Endothelial cell of umbilical vein (primary cell): ENCODE measurements around the gene POR. TPM values are rescaled to one million over a fixed set of nuclear protein-coding genes. Genes with fewer than 3 reads are reported as not detected.

ENCODE experiments used
- BruUV-seq: library from RNA; stranded (reverse); fragments of 400-500 nt; replicated peaks from 2 replicates; lab custom pipeline; 2021; lab: Mats Ljungman, UMichigan
- CTCF ChIA-PET: fragments of 300-600, 350-600 bp; sonication (Branson Sonifier 250); formaldehyde crosslinking; loops from one replicate; lab custom pipeline; 2021; ENCODE audit warnings: antibody characterized with exemption, inconsistent platforms; lab: Charles Lee
- POLR2A ChIA-PET: fragments of 300-600, 350-600 bp; sonication (Branson Sonifier 250); formaldehyde crosslinking; loops from one replicate; lab custom pipeline; 2021; ENCODE audit warnings: antibody characterized with exemption, inconsistent platforms; lab: Charles Lee
- DNase-seq: peaks from one replicate; pipeline ENCODE4 v3.0.0-alpha.2; 2011; ENCODE audit warnings: low read depth, low spot score
- FAIRE-seq: peaks from 2 replicates; lab custom pipeline; 2011; peaks lifted over from hg19 to GRCh38; lab: Jason Lieb, UNC
- H2AFZ ChIP-seq: 2 replicates; pipeline ENCODE4 v1.6.0; 2012; ENCODE audit warnings: low read depth, low read length, control low read depth, inconsistent platforms
- H3K27ac ChIP-seq: 2 replicates; pipeline ENCODE4 v1.5.1; 2011; ENCODE audit warnings: low read depth, mild to moderate bottlenecking, control low read depth, low read length, moderate library complexity; ENCODE audit not compliant: insufficient read depth
- H3K27me3 ChIP-seq, 2 experiments: 2 replicates each; pipeline versions ENCODE4 v1.6.0 to v1.6.1; 2011; ENCODE audit warnings: low read length in 2 of 2, mixed read lengths in 1 of 2; ENCODE audit not compliant: control insufficient read depth in 2 of 2, insufficient read depth in 2 of 2
- H3K36me3 ChIP-seq, 2 experiments: 2 replicates in 1 of 2; 3 replicates in 1 of 2; pipeline ENCODE4 v1.5.1; 2011; ENCODE audit warnings: low read length in 2 of 2, mild to moderate bottlenecking in 1 of 2, moderate library complexity in 1 of 2; ENCODE audit not compliant: control insufficient read depth in 2 of 2, insufficient read depth in 2 of 2; ENCODE audit errors: extremely low read depth in 1 of 2
- H3K4me1 ChIP-seq: 3 replicates; pipeline ENCODE4 v1.5.1; 2011; ENCODE audit warnings: mild to moderate bottlenecking, low read length; ENCODE audit not compliant: control insufficient read depth, insufficient read depth; ENCODE audit errors: extremely low read depth
- H3K4me2 ChIP-seq: 2 replicates; pipeline ENCODE4 v1.6.1; 2011; ENCODE audit warnings: low read length, control low read depth, mixed read lengths; ENCODE audit not compliant: insufficient read depth
- H3K4me3 ChIP-seq, 3 experiments: fragments of 200-600 bp in 1 of 3; sonication (generic), shearing (Covaris generic) in 1 of 3; replicated peaks in 1 of 3; 2 replicates each; pipeline ENCODE4 v1.5.1; 2011 to 2016; ENCODE audit warnings: control low read depth in 3 of 3, low read length in 3 of 3, mild to moderate bottlenecking in 2 of 3, inconsistent platforms in 1 of 3, low read depth in 1 of 3, moderate library complexity in 1 of 3; ENCODE audit not compliant: insufficient read depth in 1 of 3
- H3K79me2 ChIP-seq: 2 replicates; pipeline ENCODE4 v1.6.0; 2012; ENCODE audit warnings: low read length, inconsistent platforms; ENCODE audit not compliant: control insufficient read depth, insufficient read depth
- H3K9ac ChIP-seq: replicated peaks from 2 replicates; pipeline ENCODE3; 2011; ENCODE audit warnings: low read length, control low read depth; ENCODE audit not compliant: insufficient read depth; ENCODE audit errors: extremely low read depth
- H3K9me1 ChIP-seq: replicated peaks from 3 replicates; pipeline ENCODE4 v1.6.0; 2011; ENCODE audit warnings: mild to moderate bottlenecking, low read length; ENCODE audit not compliant: control insufficient read depth, insufficient read depth; ENCODE audit errors: extremely low read depth
- H3K9me3 ChIP-seq: replicated peaks from 2 replicates; pipeline ENCODE4 v1.5.1; 2012; ENCODE audit warnings: low read length, inconsistent platforms; ENCODE audit not compliant: control insufficient read depth, insufficient read depth
- H4K20me1 ChIP-seq: replicated peaks from 2 replicates; pipeline ENCODE3; 2011; ENCODE audit warnings: mild to moderate bottlenecking, low read length; ENCODE audit not compliant: control insufficient read depth, insufficient read depth; ENCODE audit errors: extremely low read depth
- CTCF ChIP-seq, 2 donors: IDR thresholded peaks; 1 replicate in 1 of 2; 2 replicates in 1 of 2; pipeline ENCODE4 v1.5.1; 2011; ENCODE audit warnings: low read length in 2 of 2, mild to moderate bottlenecking in 2 of 2, moderate library complexity in 2 of 2, control low read depth in 1 of 2, inconsistent platforms in 1 of 2, low read depth in 1 of 2; ENCODE audit not compliant: insufficient read depth in 1 of 2; ENCODE audit errors: extremely low read depth in 1 of 2
- EZH2 ChIP-seq: IDR thresholded peaks from 2 replicates; pipeline ENCODE4 v1.6.1; 2012; ENCODE audit warnings: borderline replicate concordance, low read depth, mild to moderate bottlenecking, moderate library complexity, low read length, inconsistent platforms; ENCODE audit not compliant: severe bottlenecking
- FOS ChIP-seq: IDR thresholded peaks from 2 replicates; pipeline ENCODE4 v1.6.1; 2011; ENCODE audit warnings: mild to moderate bottlenecking, low read length, moderate library complexity, borderline replicate concordance; ENCODE audit not compliant: insufficient read depth
- GATA2 ChIP-seq: IDR thresholded peaks from 2 replicates; pipeline ENCODE4 v1.7.0; 2011; ENCODE audit warnings: low read depth, mild to moderate bottlenecking, moderate library complexity, mixed read lengths, low read length; ENCODE audit not compliant: insufficient read length, insufficient read depth
- JUN ChIP-seq: IDR thresholded peaks from 2 replicates; pipeline ENCODE4 v1.6.1; 2011; ENCODE audit warnings: borderline replicate concordance, low read depth; ENCODE audit not compliant: insufficient read length, insufficient read depth
- MYC ChIP-seq: IDR thresholded peaks from one replicate; pipeline ENCODE4 v1.6.1; 2011; ENCODE audit warnings: mild to moderate bottlenecking, low read depth, low read length
- POLR2A ChIP-seq: IDR thresholded peaks from 2 replicates; pipeline ENCODE4 v1.6.1; 2012; ENCODE audit warnings: low read depth, mild to moderate bottlenecking, control low read depth, low read length
- POLR2AphosphoS5 ChIP-seq: IDR thresholded peaks from 2 replicates; pipeline ENCODE4 v1.6.1; 2012; ENCODE audit warnings: low read depth, mild to moderate bottlenecking, control low read depth, low read length, moderate library complexity; ENCODE audit not compliant: insufficient read depth
- dilution Hi-C: fragments of 300-500 bp; cut with MboI; formaldehyde crosslinking; loops from one replicate; pipeline ENCODE4 v1.15.0; 2019; ENCODE audit warnings: low sequenced_read_pairs; ENCODE audit not compliant: extremely low pct_ligation_motif_present
- intact Hi-C: fragments of 100-400 bp; cut with micrococcal nuclease; formaldehyde crosslinking; loops from one replicate; pipeline ENCODE4 v1.10.0; 2022
- polyA plus RNA-seq, 4 experiments: library from polyadenylated mRNA; depleted of rRNA in 3 of 4; stranded (reverse) in 3 of 4; unstranded in 1 of 4; fragments of >200 nt; gene quantifications; 2 replicates each; pipeline versions ENCODE4 v1.2.1 to v1.2.3, GENCODE V29; 2011 to 2012; ENCODE audit warnings: missing spikeins in 1 of 4
- total RNA-seq: library from RNA; stranded (reverse); gene quantifications from 2 replicates; pipeline ENCODE4 v1.2.3, GENCODE V29; 2021
- TF ChIP-seq, protein P1 (sequence below): IDR thresholded peaks from 2 replicates; pipeline ENCODE4 v1.6.1; 2011; ENCODE audit not compliant: insufficient read depth, insufficient read length

The POR gene
- total and polyA plus RNA-seq, 2 donors (not counting 3 experiments of a cell fraction or from before 2014, with no cell fraction given): 59.5 to 73.6 TPM

GRCh38 chr7:75961218-75961617, 46.3 kb downstream of the POR start:
- no peak for TF ChIP-seq POLR2AphosphoS5
- TF ChIP-seq, protein P1, sequence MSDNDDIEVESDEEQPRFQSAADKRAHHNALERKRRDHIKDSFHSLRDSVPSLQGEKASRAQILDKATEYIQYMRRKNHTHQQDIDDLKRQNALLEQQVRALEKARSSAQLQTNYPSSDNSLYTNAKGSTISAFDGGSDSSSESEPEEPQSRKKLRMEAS: no peak
- TF ChIP-seq JUN: no peak
- intact Hi-C loops (no loop called here), dilution Hi-C loops (no loop called here)
- Histone ChIP-seq H3K4me1 (peaks cover 14% of the 10 kb centered on the region), H3K27me3 (no peaks in the 10 kb centered on the region), H3K36me3 (peaks cover 2% of the 10 kb centered on the region in 2 experiments), H3K9ac (no peak overlapping the region), H3K4me3 (no peak overlapping the region), H3K27ac (no peak overlapping the region), H3K9me1 (no peaks in the 10 kb centered on the region), H2AFZ (no peak overlapping the region), H4K20me1 (no peaks in the 10 kb centered on the region), H3K4me2 (no peak overlapping the region), H3K79me2 (no peaks in the 10 kb centered on the region), H3K9me3 (no peaks in the 10 kb centered on the region)
- no peak for FAIRE-seq
- ChIA-PET CTCF (interaction anchor here (0.6 to 1.2 kb wide), 3 partner anchors 11 to 321 kb away, joined by 3 to 4 read pairs (median 3); no protein-coding TSS in a partner anchor), POLR2A (no interaction called here)
- BruUV-seq: no TSS peak
- no peak for DNase-seq

DNA sequence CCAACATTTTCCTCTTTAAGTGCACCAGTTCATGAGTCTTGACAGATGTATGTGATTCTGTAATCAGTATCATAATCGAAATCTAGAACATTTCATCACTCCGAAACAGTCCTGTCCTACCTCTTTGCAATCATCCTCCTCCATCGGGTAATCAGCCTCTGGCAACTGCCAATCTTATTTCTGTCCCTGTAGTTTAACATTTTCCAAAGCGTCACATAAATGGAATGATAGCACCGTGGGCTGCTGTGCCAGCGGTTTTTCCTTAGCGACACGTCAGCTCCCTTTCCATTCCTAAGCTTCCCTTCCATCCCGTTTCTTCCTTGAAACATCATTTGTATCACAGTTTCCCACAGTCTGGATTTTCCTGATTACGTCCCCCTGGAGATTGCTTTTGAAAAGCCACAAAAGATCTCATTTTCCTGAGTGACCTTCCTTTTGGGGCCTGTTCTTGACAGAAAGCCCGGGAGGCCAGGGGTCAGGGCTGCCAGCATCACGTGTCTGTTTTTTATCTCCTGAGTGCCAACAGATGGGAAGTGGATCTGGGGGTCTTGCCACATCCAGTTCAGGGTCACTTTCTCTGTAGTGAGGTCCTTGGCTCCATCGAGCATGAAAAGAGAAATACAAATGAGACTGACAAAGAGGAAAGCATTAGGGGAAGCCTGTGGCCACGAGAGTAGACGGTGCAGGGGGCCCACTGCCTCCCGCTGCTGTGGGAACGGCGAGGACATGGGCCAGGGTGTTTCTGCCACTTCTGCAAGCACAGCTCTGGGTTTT, 47.8 kb downstream of the POR start:
- intact Hi-C loops: no loop called here
- Histone ChIP-seq H3K4me1 (peaks cover 11% of the 10 kb centered on the region), H3K4me2 (no peak overlapping the region), H3K9me1 (no peaks in the 10 kb centered on the region), H4K20me1 (no peaks in the 10 kb centered on the region), H3K27me3 (no peaks in the 10 kb centered on the region), H3K36me3 (no peaks in the 10 kb centered on the region), H2AFZ (no peak overlapping the region), H3K79me2 (no peaks in the 10 kb centered on the region), H3K9me3 (no peaks in the 10 kb centered on the region), H3K9ac (peak overlapping the region; percentile 24), H3K4me3 (no peak overlapping the region), H3K27ac (peak overlapping the region; percentile 43)
- ChIA-PET POLR2A (no interaction called here), CTCF (interaction anchor here (1.3 kb wide), 1 partner anchor 46 kb away, joined by 3 read pairs; no protein-coding TSS in a partner anchor)
- DNase-seq: peak; percentile 74
- dilution Hi-C loops: no loop called here
- BruUV-seq: no TSS peak
- peak; percentile 33 for FAIRE-seq
- TF ChIP-seq, protein P1: no peak
- no peak for TF ChIP-seq POLR2A
- no peak for TF ChIP-seq EZH2
- TF ChIP-seq GATA2: no peak
- TF ChIP-seq CTCF (IDR thresholded peaks at IDR 0.05; ENCODE audit: extremely low read depth in 1 of 2, insufficient read depth in 1 of 2, low read depth in 1 of 2, low read length in 2 of 2): no peak
- no peak for TF ChIP-seq FOS
- TF ChIP-seq JUN: no peak
- TF ChIP-seq POLR2AphosphoS5: no peak
- no peak for TF ChIP-seq MYC
